Hepatocyte (in vitro differentiated cells): ENCODE data around the gene MBL2. TPM values are rescaled to one million over a fixed set of nuclear protein-coding genes. Genes with fewer than 3 reads are reported as not detected.
A peak's percentile ranks its signal among the peaks of the same experiment; 100 is the strongest.

Experiments used
- DNase-seq: peaks from one replicate; pipeline ENCODE4 v3.0.0-alpha.2; 2016; ENCODE audit warnings: low spot score
- H2AFZ ChIP-seq: fragments of 200-600 bp; sonication (generic); 2 replicates; pipeline ENCODE4 v1.6.0; 2016; ENCODE audit warnings: antibody characterized with exemption, mild to moderate bottlenecking
- H3K27ac ChIP-seq: fragments of 200-600 bp; sonication (generic); 2 replicates; pipeline ENCODE4 v1.5.1; 2016; ENCODE audit warnings: mild to moderate bottlenecking
- H3K27me3 ChIP-seq: fragments of 200-600 bp; sonication (generic); 2 replicates; pipeline ENCODE4 v1.6.1; 2016
- H3K36me3 ChIP-seq: fragments of 200-600 bp; sonication (generic); replicated peaks from 2 replicates; pipeline ENCODE4 v1.5.1; 2016; ENCODE audit warnings: low read depth; ENCODE audit not compliant: insufficient read depth
- H3K4me1 ChIP-seq: fragments of 200-600 bp; sonication (generic); 2 replicates; pipeline ENCODE4 v1.5.1; 2016; ENCODE audit warnings: mild to moderate bottlenecking, moderate library complexity; ENCODE audit not compliant: insufficient read depth
- H3K4me2 ChIP-seq: fragments of 200-600 bp; sonication (generic); 2 replicates; pipeline ENCODE4 v1.6.0; 2016
- H3K4me3 ChIP-seq: fragments of 200-600 bp; sonication (generic); 2 replicates; pipeline ENCODE4 v1.5.1; 2016; ENCODE audit warnings: mild to moderate bottlenecking
- H3K79me2 ChIP-seq: fragments of 200-600 bp; sonication (generic); 2 replicates; pipeline ENCODE4 v1.6.0; 2017; ENCODE audit warnings: mild to moderate bottlenecking
- H3K9me2 ChIP-seq: fragments of 200-600 bp; sonication (generic); replicated peaks from 2 replicates; pipeline ENCODE4 v1.6.0; 2017; ENCODE audit warnings: mild to moderate bottlenecking; ENCODE audit not compliant: insufficient read depth
- H3K9me3 ChIP-seq: fragments of 200-600 bp; sonication (generic); 2 replicates; pipeline ENCODE4 v1.5.1; 2016; ENCODE audit warnings: low read depth, mild to moderate bottlenecking
- H4K20me1 ChIP-seq: fragments of 200-600 bp; sonication (generic); 2 replicates; pipeline ENCODE4 v1.6.0; 2016; ENCODE audit warnings: mild to moderate bottlenecking; ENCODE audit not compliant: insufficient read depth, poor library complexity, severe bottlenecking
- EZH2 ChIP-seq: fragments of 200-600 bp; sonication (generic); IDR thresholded peaks from 2 replicates; pipeline ENCODE4 v1.6.1; 2016; ENCODE audit warnings: antibody characterized with exemption, mild to moderate bottlenecking, borderline replicate concordance
- EZH2phosphoT487 ChIP-seq: fragments of 200-600 bp; sonication (generic); IDR thresholded peaks from one replicate; pipeline ENCODE4 v1.6.1; 2018; ENCODE audit warnings: antibody characterized with exemption, mild to moderate bottlenecking, low read depth, moderate library complexity; ENCODE audit not compliant: unreplicated experiment, severe bottlenecking
- WGBS: methylation state at CpG from one replicate; pipeline ENCODE4 v1.1.6; 2016; ENCODE audit warnings: low lambda C conversion rate; ENCODE audit errors: missing lambda C conversion rate; 5-methylcytosine and 5-hydroxymethylcytosine counted together
- polyA plus RNA-seq: library from polyadenylated mRNA; unstranded; fragments of >200 nt; fragmentation: Nextera tagmentation; extraction: Ambion mirVana; gene quantifications from 2 replicates; pipeline ENCODE4 v1.2.1, GENCODE V29; 2016
- total RNA-seq: library from RNA; depleted of rRNA; stranded (reverse); fragments of >200 nt; gene quantifications from 2 replicates; pipeline ENCODE4 v1.2.3, GENCODE V29; 2014
- TF ChIP-seq, protein P1 (sequence below): fragments of 200-600 bp; sonication (generic); IDR thresholded peaks from 2 replicates; pipeline ENCODE4 v1.5.1; 2016; ENCODE audit warnings: antibody characterized with exemption, mild to moderate bottlenecking; ENCODE audit not compliant: poor library complexity

MBL2 gene
- total RNA-seq (0.64 and 1.1 TPM in 2 replicates), polyA plus RNA-seq (0.04 and 0.21 TPM in 2 replicates)

- Histone ChIP-seq H3K36me3 (no peaks in the 10 kb centered on the region), H2AFZ (no peak within 1 kb of the TSS), H3K4me1 (peaks cover 11% of the 10 kb centered on the region), H3K9me2 (no peaks in the 10 kb centered on the region), H3K79me2 (no peaks in the 10 kb centered on the region), H3K27ac (no peak within 1 kb of the TSS), H3K9me3 (no peaks in the 10 kb centered on the region), H3K4me3 (no peak within 1 kb of the TSS), H3K27me3 (no peaks in the 10 kb centered on the region), H3K4me2 (no peak within 1 kb of the TSS), H4K20me1 (no peaks in the 10 kb centered on the region)
- DNase-seq: no peak
- 88% methylated on average over 3 of the region's 3 CpGs for WGBS
- TF ChIP-seq, protein P1, sequence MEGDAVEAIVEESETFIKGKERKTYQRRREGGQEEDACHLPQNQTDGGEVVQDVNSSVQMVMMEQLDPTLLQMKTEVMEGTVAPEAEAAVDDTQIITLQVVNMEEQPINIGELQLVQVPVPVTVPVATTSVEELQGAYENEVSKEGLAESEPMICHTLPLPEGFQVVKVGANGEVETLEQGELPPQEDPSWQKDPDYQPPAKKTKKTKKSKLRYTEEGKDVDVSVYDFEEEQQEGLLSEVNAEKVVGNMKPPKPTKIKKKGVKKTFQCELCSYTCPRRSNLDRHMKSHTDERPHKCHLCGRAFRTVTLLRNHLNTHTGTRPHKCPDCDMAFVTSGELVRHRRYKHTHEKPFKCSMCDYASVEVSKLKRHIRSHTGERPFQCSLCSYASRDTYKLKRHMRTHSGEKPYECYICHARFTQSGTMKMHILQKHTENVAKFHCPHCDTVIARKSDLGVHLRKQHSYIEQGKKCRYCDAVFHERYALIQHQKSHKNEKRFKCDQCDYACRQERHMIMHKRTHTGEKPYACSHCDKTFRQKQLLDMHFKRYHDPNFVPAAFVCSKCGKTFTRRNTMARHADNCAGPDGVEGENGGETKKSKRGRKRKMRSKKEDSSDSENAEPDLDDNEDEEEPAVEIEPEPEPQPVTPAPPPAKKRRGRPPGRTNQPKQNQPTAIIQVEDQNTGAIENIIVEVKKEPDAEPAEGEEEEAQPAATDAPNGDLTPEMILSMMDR: no peak
- TF ChIP-seq EZH2phosphoT487 (no peak), EZH2 (no peak)
These were observed at the start of gene MBL2 for GRCh38 chr10:52772623-52773022. TSS of gene MBL2 (minus strand) at chr10:52772784. CDS start at chr10:52771635, 1,149 bp downstream.

DNA sequence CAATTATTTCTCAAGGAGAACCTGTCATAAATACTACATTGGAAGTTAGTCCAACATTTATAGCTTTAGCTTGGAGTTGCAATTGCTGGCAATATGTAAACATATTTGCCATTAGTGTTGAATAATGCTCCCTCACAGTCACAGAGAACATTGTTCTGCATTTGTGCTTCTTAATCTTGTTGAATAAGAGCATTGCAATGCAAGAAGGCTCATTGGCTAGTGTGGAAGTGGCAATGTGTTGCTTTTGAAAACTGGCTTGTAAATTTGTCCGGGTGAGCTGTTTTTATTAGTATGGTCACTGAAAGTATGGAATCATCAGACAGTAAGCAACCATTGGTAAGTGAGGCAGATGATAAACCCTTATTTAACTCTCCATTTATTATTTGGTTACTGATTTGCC lies 47.7 kb upstream of the MBL2 start:
- H3K4me1 ChIP-seq: no peaks in the 10 kb centered on the region
- no peaks in the 10 kb centered on the region for H3K27me3 ChIP-seq
- no peaks in the 10 kb centered on the region for H3K9me2 ChIP-seq
- no peaks in the 10 kb centered on the region for H4K20me1 ChIP-seq
- no peaks in the 10 kb centered on the region for H3K9me3 ChIP-seq
- no peaks in the 10 kb centered on the region for H3K79me2 ChIP-seq
- H3K27ac ChIP-seq: no peak overlapping the region
- WGBS: 60% methylated on average over 1 of the region's 1 CpG
- H3K36me3 ChIP-seq: no peaks in the 10 kb centered on the region
- no peak overlapping the region for H3K4me3 ChIP-seq
- TF ChIP-seq, protein P1: no peak
- TF ChIP-seq EZH2 (no peak), EZH2phosphoT487 (no peak)
- H2AFZ ChIP-seq: no peak overlapping the region
- DNase-seq: no peak
- no peak overlapping the region for H3K4me2 ChIP-seq

- H3K4me1 ChIP-seq: no peaks in the 10 kb centered on the region
- H3K4me3 ChIP-seq: no peak overlapping the region
- no peaks in the 10 kb centered on the region for H3K36me3 ChIP-seq
- H3K9me3 ChIP-seq: no peaks in the 10 kb centered on the region
- 4% methylated on average over 3 of the region's 3 CpGs for WGBS
- H3K27ac ChIP-seq: no peak overlapping the region
- TF ChIP-seq, protein P1: peak; percentile 66
- no peak for TF ChIP-seq EZH2phosphoT487
- H2AFZ ChIP-seq: no peak overlapping the region
- no peaks in the 10 kb centered on the region for H3K27me3 ChIP-seq
- no peaks in the 10 kb centered on the region for H3K9me2 ChIP-seq
- DNase-seq: peak; percentile 79
- no peak overlapping the region for H3K4me2 ChIP-seq
- no peaks in the 10 kb centered on the region for H3K79me2 ChIP-seq
- H4K20me1 ChIP-seq: no peaks in the 10 kb centered on the region
These were observed 45.4 kb upstream of the MBL2 start for GRCh38 chr10:52818019-52818418.

- no peaks in the 10 kb centered on the region for H3K9me2 ChIP-seq
- H3K79me2 ChIP-seq: no peaks in the 10 kb centered on the region
- no peaks in the 10 kb centered on the region for H3K9me3 ChIP-seq
- H4K20me1 ChIP-seq: no peaks in the 10 kb centered on the region
- no peak overlapping the region for H3K27ac ChIP-seq
- H3K36me3 ChIP-seq: no peaks in the 10 kb centered on the region
- H3K27me3 ChIP-seq: no peaks in the 10 kb centered on the region
- 95% methylated on average over 5 of the region's 5 CpGs for WGBS
- no peak overlapping the region for H2AFZ ChIP-seq
- H3K4me3 ChIP-seq: no peak overlapping the region
- DNase-seq: no peak
- TF ChIP-seq EZH2phosphoT487 (no peak), EZH2 (no peak)
- TF ChIP-seq, protein P1: no peak
- no peak overlapping the region for H3K4me2 ChIP-seq
- peaks cover 5% of the 10 kb centered on the region for H3K4me1 ChIP-seq
These were observed 41.9 kb upstream of the MBL2 start for GRCh38 chr10:52814506-52814905.
